Peyer's patch (tissue), 4 donors: ENCODE data around the gene B9D1.

ENCODE experiments used
- POLR2A ChIP-seq, 2 donors: fragments of 450-650 bp; IDR thresholded peaks; one replicate each; pipeline ENCODE4 v1.5.1; 2017; ENCODE audit warnings: antibody characterized with exemption in 2 of 2, mild to moderate bottlenecking in 2 of 2, moderate library complexity in 2 of 2
- TF ChIP-seq, protein P1 (sequence below), 6 experiments: fragments of 450-650 bp in 4 of 6; fragments of 200-600 bp in 2 of 6; sonication (generic) in 1 of 6; IDR thresholded peaks; one replicate each; pipeline ENCODE4 v1.5.1; 2017 to 2019; ENCODE audit warnings: antibody characterized with exemption in 6 of 6, mild to moderate bottlenecking in 3 of 6, moderate library complexity in 1 of 6

DNA sequence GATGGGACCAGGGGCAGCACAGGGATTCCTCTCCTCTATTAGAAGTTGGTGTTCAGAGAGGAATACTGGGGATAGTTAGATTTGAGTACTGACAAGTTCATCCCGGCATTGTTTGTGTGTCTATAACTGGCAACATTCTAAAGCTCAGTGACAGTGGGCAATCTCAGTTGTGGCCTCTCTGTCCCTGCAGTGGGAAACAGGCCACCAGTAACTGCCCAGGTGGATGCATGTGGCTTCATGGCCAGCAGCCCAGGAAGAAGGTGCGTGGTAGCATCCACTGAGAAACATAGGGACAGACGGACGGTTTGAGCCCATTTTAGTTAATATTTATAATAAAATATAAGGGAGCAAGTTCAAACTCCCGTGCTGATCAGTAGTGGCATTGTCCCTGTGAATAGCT lies 51.5 kb downstream of the B9D1 start:
- TF ChIP-seq, protein P1, sequence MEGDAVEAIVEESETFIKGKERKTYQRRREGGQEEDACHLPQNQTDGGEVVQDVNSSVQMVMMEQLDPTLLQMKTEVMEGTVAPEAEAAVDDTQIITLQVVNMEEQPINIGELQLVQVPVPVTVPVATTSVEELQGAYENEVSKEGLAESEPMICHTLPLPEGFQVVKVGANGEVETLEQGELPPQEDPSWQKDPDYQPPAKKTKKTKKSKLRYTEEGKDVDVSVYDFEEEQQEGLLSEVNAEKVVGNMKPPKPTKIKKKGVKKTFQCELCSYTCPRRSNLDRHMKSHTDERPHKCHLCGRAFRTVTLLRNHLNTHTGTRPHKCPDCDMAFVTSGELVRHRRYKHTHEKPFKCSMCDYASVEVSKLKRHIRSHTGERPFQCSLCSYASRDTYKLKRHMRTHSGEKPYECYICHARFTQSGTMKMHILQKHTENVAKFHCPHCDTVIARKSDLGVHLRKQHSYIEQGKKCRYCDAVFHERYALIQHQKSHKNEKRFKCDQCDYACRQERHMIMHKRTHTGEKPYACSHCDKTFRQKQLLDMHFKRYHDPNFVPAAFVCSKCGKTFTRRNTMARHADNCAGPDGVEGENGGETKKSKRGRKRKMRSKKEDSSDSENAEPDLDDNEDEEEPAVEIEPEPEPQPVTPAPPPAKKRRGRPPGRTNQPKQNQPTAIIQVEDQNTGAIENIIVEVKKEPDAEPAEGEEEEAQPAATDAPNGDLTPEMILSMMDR (IDR thresholded peaks at IDR 0.05), result no peak
- no peak for TF ChIP-seq POLR2A (IDR thresholded peaks at IDR 0.05)
